Body of pancreas (tissue), 4 donors: ENCODE results near the gene TCEAL8.

ENCODE experiments used
- POLR2A ChIP-seq, 3 donors: fragments of 450-650 bp; IDR thresholded peaks; one replicate each; pipeline ENCODE4 v1.6.1; 2016; ENCODE audit warnings: antibody characterized with exemption in 3 of 3, mild to moderate bottlenecking in 2 of 3
- TF ChIP-seq, protein P1 (sequence below), 7 experiments: fragments of 450-650 bp in 4 of 7; fragments of 200-600 bp in 3 of 7; sonication (generic) in 3 of 7; IDR thresholded peaks; one replicate each; pipeline ENCODE4 v1.5.1; 2016 to 2019; ENCODE audit warnings: antibody characterized with exemption in 7 of 7

DNA sequence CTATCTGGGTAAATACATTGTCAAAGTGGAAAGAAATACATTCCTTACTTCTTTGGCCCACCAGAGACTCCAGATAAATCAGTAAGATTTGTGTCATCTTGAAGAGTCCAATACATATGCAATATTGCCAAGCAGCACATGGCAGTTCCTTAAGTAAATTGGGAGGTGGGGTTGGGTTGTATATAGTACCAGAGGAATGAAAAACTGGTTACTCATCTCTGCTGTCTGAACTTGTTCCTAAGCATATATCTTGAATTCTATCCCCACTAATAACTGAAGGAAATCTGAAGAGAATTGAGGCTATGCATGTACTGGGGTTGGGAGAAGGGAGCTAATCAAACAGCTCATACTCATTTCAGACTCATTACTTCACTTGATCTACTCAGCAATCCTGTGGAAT lies 14.8 kb downstream of the TCEAL8 start:
- TF ChIP-seq, protein P1, sequence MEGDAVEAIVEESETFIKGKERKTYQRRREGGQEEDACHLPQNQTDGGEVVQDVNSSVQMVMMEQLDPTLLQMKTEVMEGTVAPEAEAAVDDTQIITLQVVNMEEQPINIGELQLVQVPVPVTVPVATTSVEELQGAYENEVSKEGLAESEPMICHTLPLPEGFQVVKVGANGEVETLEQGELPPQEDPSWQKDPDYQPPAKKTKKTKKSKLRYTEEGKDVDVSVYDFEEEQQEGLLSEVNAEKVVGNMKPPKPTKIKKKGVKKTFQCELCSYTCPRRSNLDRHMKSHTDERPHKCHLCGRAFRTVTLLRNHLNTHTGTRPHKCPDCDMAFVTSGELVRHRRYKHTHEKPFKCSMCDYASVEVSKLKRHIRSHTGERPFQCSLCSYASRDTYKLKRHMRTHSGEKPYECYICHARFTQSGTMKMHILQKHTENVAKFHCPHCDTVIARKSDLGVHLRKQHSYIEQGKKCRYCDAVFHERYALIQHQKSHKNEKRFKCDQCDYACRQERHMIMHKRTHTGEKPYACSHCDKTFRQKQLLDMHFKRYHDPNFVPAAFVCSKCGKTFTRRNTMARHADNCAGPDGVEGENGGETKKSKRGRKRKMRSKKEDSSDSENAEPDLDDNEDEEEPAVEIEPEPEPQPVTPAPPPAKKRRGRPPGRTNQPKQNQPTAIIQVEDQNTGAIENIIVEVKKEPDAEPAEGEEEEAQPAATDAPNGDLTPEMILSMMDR (IDR thresholded peaks at IDR 0.05): no peak
- no peak for TF ChIP-seq POLR2A (IDR thresholded peaks at IDR 0.05)
